Liver (tissue), 9 donors: ENCODE data around the gene GSTP1. TPM values are rescaled to one million over a fixed set of nuclear protein-coding genes. Genes with fewer than 3 reads are reported as not detected.
"Not testable (repeated sequence)": the region's sequence is repeated elsewhere in the genome, so short reads cannot be mapped to it uniquely, and the experiment has no call there.

Experiments
- DNase-seq: peaks from one replicate; pipeline ENCODE4 v3.0.0-alpha.2; 2017; ENCODE audit warnings: low spot score
- H3K27ac ChIP-seq, 2 donors: one replicate each; pipeline ENCODE4 v1.7.0; 2013; ENCODE audit warnings: inconsistent platforms in 2 of 2, low read length in 2 of 2, control low read depth in 1 of 2, low read depth in 1 of 2, mild to moderate bottlenecking in 1 of 2
- H3K27me3 ChIP-seq, 4 donors: one replicate each; pipeline versions ENCODE4 v1.6.1 to v1.7.0; 2013; ENCODE audit warnings: low read length in 3 of 4, inconsistent platforms in 1 of 4, mild to moderate bottlenecking in 1 of 4, moderate library complexity in 1 of 4; ENCODE audit not compliant: control insufficient read depth in 4 of 4, insufficient read depth in 4 of 4
- H3K36me3 ChIP-seq, 4 donors: one replicate each; pipeline versions ENCODE4 v1.6.1 to v1.7.0; 2013; ENCODE audit warnings: low read length in 3 of 4, mild to moderate bottlenecking in 3 of 4, low read depth in 1 of 4, moderate library complexity in 1 of 4; ENCODE audit not compliant: control insufficient read depth in 4 of 4, insufficient read depth in 3 of 4
- H3K4me1 ChIP-seq, 4 donors: one replicate each; pipeline versions ENCODE4 v1.6.1 to v1.7.0; 2013; ENCODE audit warnings: low read length in 3 of 4, mild to moderate bottlenecking in 3 of 4, moderate library complexity in 1 of 4; ENCODE audit not compliant: control insufficient read depth in 4 of 4, insufficient read depth in 4 of 4
- H3K4me3 ChIP-seq, 3 donors: one replicate each; pipeline versions ENCODE4 v1.6.1 to v1.7.0; 2013; ENCODE audit warnings: low read length in 3 of 3, control low read depth in 1 of 3, low read depth in 1 of 3, mild to moderate bottlenecking in 1 of 3
- H3K9ac ChIP-seq, 2 donors: one replicate each; pipeline ENCODE4 v1.7.0; 2013; ENCODE audit warnings: low read length in 2 of 2, mild to moderate bottlenecking in 2 of 2, moderate library complexity in 2 of 2, control low read depth in 1 of 2, low read depth in 1 of 2
- H3K9me3 ChIP-seq, 4 donors: one replicate each; pipeline versions ENCODE4 v1.6.1 to v1.7.0; 2013; ENCODE audit warnings: low read length in 3 of 4; ENCODE audit not compliant: control insufficient read depth in 4 of 4
- FOXA1 ChIP-seq: IDR thresholded peaks from 2 replicates; pipeline ENCODE4 v1.6.1; 2016; ENCODE audit warnings: antibody characterized with exemption
- FOXA2 ChIP-seq: IDR thresholded peaks from 2 replicates; pipeline ENCODE4 v1.6.1; 2016; ENCODE audit warnings: antibody characterized with exemption
- GABPA ChIP-seq, 2 donors: IDR thresholded peaks in 1 of 2; conservative IDR thresholded peaks in 1 of 2; 2 replicates each; pipeline ENCODE4 v1.6.1; 2016; ENCODE audit warnings: antibody characterized with exemption in 2 of 2, mild to moderate bottlenecking in 1 of 2, moderate library complexity in 1 of 2
- HNF4A ChIP-seq, 2 donors: conservative IDR thresholded peaks; 2 replicates each; pipeline ENCODE4 v1.6.1; 2016; ENCODE audit warnings: antibody characterized with exemption in 2 of 2, mild to moderate bottlenecking in 2 of 2
- JUND ChIP-seq, 2 donors: IDR thresholded peaks; 2 replicates each; pipeline ENCODE4 v1.6.1; 2016; ENCODE audit warnings: antibody characterized with exemption in 2 of 2
- NR2F2 ChIP-seq: IDR thresholded peaks from 2 replicates; pipeline ENCODE4 v1.6.1; 2016; ENCODE audit warnings: antibody characterized with exemption
- RAD21 ChIP-seq, 2 donors: IDR thresholded peaks; 2 replicates each; pipeline ENCODE4 v1.6.1; 2016; ENCODE audit warnings: antibody characterized with exemption in 2 of 2, mild to moderate bottlenecking in 2 of 2
- RXRA ChIP-seq, 2 donors: IDR thresholded peaks; 2 replicates each; pipeline ENCODE4 v1.6.1; 2017 to 2018; ENCODE audit warnings: antibody characterized with exemption in 2 of 2, mild to moderate bottlenecking in 1 of 2
- SP1 ChIP-seq: IDR thresholded peaks from 2 replicates; pipeline ENCODE4 v1.6.1; 2018; ENCODE audit warnings: antibody characterized with exemption, mild to moderate bottlenecking
- TAF1 ChIP-seq: conservative IDR thresholded peaks from 2 replicates; pipeline ENCODE4 v1.6.1; 2016; ENCODE audit warnings: antibody characterized with exemption, mild to moderate bottlenecking
- YY1 ChIP-seq: IDR thresholded peaks from 2 replicates; pipeline ENCODE4 v1.6.1; 2016; ENCODE audit warnings: antibody characterized with exemption, mild to moderate bottlenecking
- WGBS: extraction: QIAGEN DNeasy Blood & Tissue Kit; methylation state at CpG from one replicate; pipeline ENCODE4 v1.1.7; 2013; 5-methylcytosine and 5-hydroxymethylcytosine counted together
- polyA plus RNA-seq, 2 donors: library from polyadenylated mRNA; stranded (reverse) in 1 of 2; unstranded in 1 of 2; fragments of 200-250 nt in 1 of 2; fragments of >200 nt in 1 of 2; fragmentation: Nextera tagmentation in 1 of 2; extraction: Ambion mirVana in 1 of 2; gene quantifications; one replicate each; pipeline versions ENCODE4 v1.2.1 to v1.2.3, GENCODE V29; 2013 to 2015
- total RNA-seq, 2 donors: library from RNA; depleted of rRNA; stranded (reverse); fragments of >200 nt; gene quantifications; one replicate each; pipeline ENCODE4 v1.2.3, GENCODE V29; 2014
- TF ChIP-seq, protein P1 (sequence below): IDR thresholded peaks from 2 replicates; pipeline ENCODE4 v1.6.1; 2016; ENCODE audit warnings: antibody characterized with exemption
- TF ChIP-seq, protein P2 (sequence below): IDR thresholded peaks from 2 replicates; pipeline ENCODE4 v1.6.1; 2016; ENCODE audit warnings: antibody characterized with exemption
- TF ChIP-seq, protein P3 (sequence below): fragments of 150-350 bp; IDR thresholded peaks from 2 replicates; pipeline ENCODE4 v1.5.1; 2017; ENCODE audit warnings: improper control_type of control experiment, low read depth, low read length; ENCODE audit not compliant: missing input control
- donor health status: healthy.
- donor health status: healthy.
- donor health status: healthy.
- donor health status: healthy.
- donor health status: healthy.

GSTP1 gene
- total and polyA plus RNA-seq, 4 donors, result 25.6 to 228 (median 44.8) TPM

DNA sequence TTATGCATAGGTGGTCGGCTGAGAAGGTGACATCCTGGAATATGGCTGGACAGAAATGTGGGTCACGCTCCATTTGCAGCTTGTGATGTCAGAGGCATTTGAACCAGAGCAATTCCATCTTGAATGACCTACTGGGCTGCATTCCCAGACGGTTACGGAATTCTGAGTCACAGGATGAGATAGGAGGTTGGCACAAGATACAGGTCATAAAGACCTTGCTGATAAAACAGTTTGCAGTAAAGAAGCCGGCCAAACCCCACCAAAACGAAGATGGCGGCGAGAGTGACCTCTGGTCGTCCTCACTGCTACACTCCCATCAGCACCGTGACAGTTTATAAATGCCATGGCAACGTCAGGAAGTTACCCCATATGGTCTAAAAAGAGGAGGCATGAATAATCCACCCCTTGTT, 19.9 kb upstream of the GSTP1 start:
- H3K9me3 ChIP-seq, H3K27me3 ChIP-seq, H3K4me3 ChIP-seq, H3K4me1 ChIP-seq, H3K9ac ChIP-seq, DNase-seq, H3K36me3 ChIP-seq: not testable (repeated sequence)
- 38% methylated on average over 11 of the region's 11 CpGs for WGBS
- TF ChIP-seq RXRA (IDR thresholded peaks at IDR 0.05) (peak in 1 of 2 donors; percentile 70), SP1 (peak; percentile 26), YY1 (peak; percentile 64), HNF4A (conservative IDR thresholded peaks at IDR 0.05) (peak; percentile 23), JUND (IDR thresholded peaks at IDR 0.05) (peak; percentile 71 to 84)
- peak overlapping the region; percentile 74 to 93 for H3K27ac ChIP-seq

DNA sequence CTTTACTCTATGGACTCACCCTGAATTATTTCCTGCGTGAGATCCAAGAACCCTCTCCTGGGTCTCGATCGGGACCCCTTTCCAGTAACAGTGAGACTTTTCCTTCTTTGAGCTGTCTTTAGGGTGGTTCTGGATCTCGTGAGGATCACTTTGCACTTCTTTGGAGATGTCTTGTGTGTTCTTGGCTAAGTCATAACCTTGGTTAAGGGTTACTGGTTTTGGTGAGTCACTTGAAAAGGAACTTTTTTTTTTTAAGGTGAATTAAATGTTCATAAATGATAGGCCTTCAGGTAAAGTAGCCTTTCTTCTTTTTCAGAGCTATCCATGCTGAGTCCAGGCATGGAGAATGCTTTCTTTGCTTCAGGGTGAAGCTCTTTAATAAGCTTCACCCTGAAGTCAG, 19.4 kb upstream of the GSTP1 start:
- Histone ChIP-seq H3K4me3 (no peak overlapping the region), H3K9ac (no peak overlapping the region), H3K9me3 (no peaks in the 10 kb centered on the region), H3K27ac (peak overlapping the region; percentile 2 to 53), H3K4me1 (peaks cover 0 to 9% (median 6%) of the 10 kb centered on the region in 4 donors), H3K27me3 (no peaks in the 10 kb centered on the region), H3K36me3 (no peaks in the 10 kb centered on the region)
- no peak for DNase-seq
- TF ChIP-seq NR2F2, result no peak
- no peak for TF ChIP-seq JUND (IDR thresholded peaks at IDR 0.05)
- TF ChIP-seq, protein P1, sequence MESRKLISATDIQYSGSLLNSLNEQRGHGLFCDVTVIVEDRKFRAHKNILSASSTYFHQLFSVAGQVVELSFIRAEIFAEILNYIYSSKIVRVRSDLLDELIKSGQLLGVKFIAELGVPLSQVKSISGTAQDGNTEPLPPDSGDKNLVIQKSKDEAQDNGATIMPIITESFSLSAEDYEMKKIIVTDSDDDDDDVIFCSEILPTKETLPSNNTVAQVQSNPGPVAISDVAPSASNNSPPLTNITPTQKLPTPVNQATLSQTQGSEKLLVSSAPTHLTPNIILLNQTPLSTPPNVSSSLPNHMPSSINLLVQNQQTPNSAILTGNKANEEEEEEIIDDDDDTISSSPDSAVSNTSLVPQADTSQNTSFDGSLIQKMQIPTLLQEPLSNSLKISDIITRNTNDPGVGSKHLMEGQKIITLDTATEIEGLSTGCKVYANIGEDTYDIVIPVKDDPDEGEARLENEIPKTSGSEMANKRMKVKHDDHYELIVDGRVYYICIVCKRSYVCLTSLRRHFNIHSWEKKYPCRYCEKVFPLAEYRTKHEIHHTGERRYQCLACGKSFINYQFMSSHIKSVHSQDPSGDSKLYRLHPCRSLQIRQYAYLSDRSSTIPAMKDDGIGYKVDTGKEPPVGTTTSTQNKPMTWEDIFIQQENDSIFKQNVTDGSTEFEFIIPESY, result no peak
- TF ChIP-seq TAF1, result no peak
- no peak for TF ChIP-seq RXRA (IDR thresholded peaks at IDR 0.05)
- TF ChIP-seq YY1, result no peak
- TF ChIP-seq FOXA1, result no peak
- no peak for TF ChIP-seq HNF4A (conservative IDR thresholded peaks at IDR 0.05)
- no peak for TF ChIP-seq FOXA2
- 96% methylated on average over 4 of the region's 4 CpGs for WGBS

DNA sequence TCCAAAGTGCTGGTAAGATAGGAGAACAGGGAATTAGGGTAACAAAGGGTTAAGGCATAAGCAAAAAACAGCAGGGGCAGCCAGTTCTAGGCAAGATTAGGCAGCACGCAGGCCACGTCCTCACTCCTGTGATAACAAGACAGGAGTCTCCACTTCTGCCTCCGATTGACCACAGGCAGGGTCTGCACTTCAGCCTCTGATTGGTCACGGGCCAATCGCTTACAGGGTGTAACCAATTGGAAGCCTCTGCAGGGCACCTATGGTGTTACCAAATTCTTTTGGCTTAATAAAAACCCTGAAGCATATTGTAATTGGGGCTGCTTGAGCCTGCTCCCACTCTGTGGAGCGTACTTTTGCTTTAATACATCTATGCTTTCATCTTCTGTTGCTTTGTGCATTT, 12.2 kb upstream of the GSTP1 start:
- TF ChIP-seq, protein P2, sequence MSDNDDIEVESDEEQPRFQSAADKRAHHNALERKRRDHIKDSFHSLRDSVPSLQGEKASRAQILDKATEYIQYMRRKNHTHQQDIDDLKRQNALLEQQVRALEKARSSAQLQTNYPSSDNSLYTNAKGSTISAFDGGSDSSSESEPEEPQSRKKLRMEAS, result no peak
- TF ChIP-seq, protein P3, sequence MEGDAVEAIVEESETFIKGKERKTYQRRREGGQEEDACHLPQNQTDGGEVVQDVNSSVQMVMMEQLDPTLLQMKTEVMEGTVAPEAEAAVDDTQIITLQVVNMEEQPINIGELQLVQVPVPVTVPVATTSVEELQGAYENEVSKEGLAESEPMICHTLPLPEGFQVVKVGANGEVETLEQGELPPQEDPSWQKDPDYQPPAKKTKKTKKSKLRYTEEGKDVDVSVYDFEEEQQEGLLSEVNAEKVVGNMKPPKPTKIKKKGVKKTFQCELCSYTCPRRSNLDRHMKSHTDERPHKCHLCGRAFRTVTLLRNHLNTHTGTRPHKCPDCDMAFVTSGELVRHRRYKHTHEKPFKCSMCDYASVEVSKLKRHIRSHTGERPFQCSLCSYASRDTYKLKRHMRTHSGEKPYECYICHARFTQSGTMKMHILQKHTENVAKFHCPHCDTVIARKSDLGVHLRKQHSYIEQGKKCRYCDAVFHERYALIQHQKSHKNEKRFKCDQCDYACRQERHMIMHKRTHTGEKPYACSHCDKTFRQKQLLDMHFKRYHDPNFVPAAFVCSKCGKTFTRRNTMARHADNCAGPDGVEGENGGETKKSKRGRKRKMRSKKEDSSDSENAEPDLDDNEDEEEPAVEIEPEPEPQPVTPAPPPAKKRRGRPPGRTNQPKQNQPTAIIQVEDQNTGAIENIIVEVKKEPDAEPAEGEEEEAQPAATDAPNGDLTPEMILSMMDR, result no peak
- TF ChIP-seq NR2F2 (no peak), RAD21 (IDR thresholded peaks at IDR 0.05) (no peak), FOXA2 (no peak), YY1 (no peak), SP1 (no peak), GABPA (IDR thresholded peaks at IDR 0.05 in 1 of 2, conservative IDR thresholded peaks at IDR 0.05 in 1 of 2) (no peak), HNF4A (conservative IDR thresholded peaks at IDR 0.05) (no peak)
- TF ChIP-seq, protein P1, result no peak
- 87% methylated on average over 6 of the region's 6 CpGs for WGBS
- no peaks in the 10 kb centered on the region for H3K9me3 ChIP-seq
- no peak overlapping the region for H3K4me3 ChIP-seq
- H3K4me1 ChIP-seq, result peaks cover 0 to 3% (median under 1%) of the 10 kb centered on the region in 4 donors
- H3K27me3 ChIP-seq, result no peaks in the 10 kb centered on the region
- H3K27ac ChIP-seq, result no peak overlapping the region
- H3K9ac ChIP-seq, result no peak overlapping the region
- DNase-seq, result no peak
- H3K36me3 ChIP-seq, result no peaks in the 10 kb centered on the region
